ENCODE measurements around the gene RAB8B. TPM values are rescaled to one million over a fixed set of nuclear protein-coding genes. Genes with fewer than 3 reads are reported as not detected.

The RAB8B gene
- total RNA-seq, 2 donors from 2014 or later, result 55.2 to 64.1 TPM

DNA sequence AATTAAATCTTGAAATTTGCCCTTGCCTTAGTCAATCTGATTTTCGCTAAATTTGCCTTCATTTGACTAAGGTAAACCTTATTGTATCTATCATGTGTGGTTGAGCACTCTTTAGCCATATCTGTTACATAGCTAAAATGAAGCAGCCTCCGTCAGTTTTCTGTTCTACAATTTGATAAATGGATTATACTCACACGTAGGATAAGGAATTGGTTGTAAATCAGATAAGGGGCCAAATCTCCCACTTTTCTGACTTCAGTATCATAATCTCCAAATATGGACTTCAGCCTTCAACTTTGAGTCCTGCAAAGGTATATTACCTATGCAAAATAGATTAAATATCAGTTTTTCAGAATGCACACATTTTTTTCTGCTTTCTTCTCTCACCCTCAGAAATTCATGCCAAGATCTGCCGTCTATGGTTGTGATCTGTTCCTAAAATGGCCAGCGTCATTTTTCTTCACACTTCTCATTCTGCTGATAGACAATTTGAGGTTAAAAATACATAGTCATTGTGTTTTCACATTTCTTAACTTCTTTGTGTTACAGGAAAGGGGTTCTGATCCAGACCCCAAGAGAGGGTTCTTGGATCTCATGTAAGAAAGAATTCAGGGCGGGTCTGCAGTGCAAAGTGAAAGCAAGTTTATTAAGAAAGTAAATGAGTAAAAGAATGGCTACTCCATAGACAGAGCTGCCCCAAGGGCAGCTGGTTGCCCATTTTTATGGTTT is 36.9 kb downstream of the RAB8B start:
- no peaks in the 10 kb centered on the region for H3K9me3 ChIP-seq
- DNase-seq (ENCODE audit: low spot score) (no peak), ATAC-seq (ENCODE audit: insufficient number of reproducible peaks, low FRiP score, low read depth) (no peak)

DNA sequence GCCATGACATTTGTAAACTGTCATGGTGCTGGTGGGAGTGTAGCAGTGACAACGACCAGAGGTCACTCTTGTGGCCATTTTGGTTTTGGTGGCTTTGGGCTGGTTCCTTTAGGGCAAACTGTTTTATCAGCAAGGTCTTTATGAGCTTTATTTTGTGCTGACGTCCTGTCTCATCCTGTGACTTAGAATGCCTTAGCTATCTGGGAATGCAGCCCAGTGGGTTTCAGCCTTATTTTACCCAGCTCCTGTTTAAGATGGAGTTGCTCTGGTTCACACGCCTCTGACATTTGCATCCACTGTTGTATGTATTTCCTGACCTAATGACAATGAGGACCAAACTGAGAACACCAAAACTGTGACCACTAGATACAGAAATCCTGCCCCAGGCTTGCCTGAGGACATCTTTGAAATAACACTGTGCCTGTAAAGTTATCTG is 37.6 kb downstream of the RAB8B start:
- H3K27ac ChIP-seq, result no peak overlapping the region
- ATAC-seq (ENCODE audit: insufficient number of reproducible peaks, low FRiP score, low read depth), result no peak
- H3K27me3 ChIP-seq (replicated peaks; ENCODE audit: insufficient read depth), result no peaks in the 10 kb centered on the region
- H3K9me3 ChIP-seq, result no peaks in the 10 kb centered on the region
- DNase-seq (ENCODE audit: low spot score), result no peak
- TF ChIP-seq CTCF (IDR thresholded peaks at IDR 0.05), result no peak
- no peak overlapping the region for H3K4me3 ChIP-seq
- H3K36me3 ChIP-seq, result no peaks in the 10 kb centered on the region
- H3K4me1 ChIP-seq (ENCODE audit: control insufficient read depth in 1 of 2, low read depth in 2 of 2), result peaks cover 10 to 21% of the 10 kb centered on the region in 2 donors

More for the DNA sequence above, 36.9 kb downstream of the RAB8B start:
- TF ChIP-seq CTCF (IDR thresholded peaks at IDR 0.05), result no peak
- Histone ChIP-seq H3K4me3 (peak overlapping the region; percentile 3), H3K27me3 (replicated peaks; ENCODE audit: insufficient read depth) (no peaks in the 10 kb centered on the region), H3K36me3 (no peaks in the 10 kb centered on the region), H3K27ac (no peak overlapping the region), H3K4me1 (ENCODE audit: control insufficient read depth in 1 of 2, low read depth in 2 of 2) (peaks cover 3 to 17% of the 10 kb centered on the region in 2 donors)

- ATAC-seq (ENCODE audit: insufficient number of reproducible peaks, low FRiP score, low read depth) (no peak), DNase-seq (ENCODE audit: low spot score) (no peak)
- no peak for TF ChIP-seq CTCF (IDR thresholded peaks at IDR 0.05)
- no peak overlapping the region for H3K27ac ChIP-seq
- peaks cover 16 to 21% of the 10 kb centered on the region in 2 donors for H3K4me1 ChIP-seq (ENCODE audit: control insufficient read depth in 1 of 2, low read depth in 2 of 2)
- no peaks in the 10 kb centered on the region for H3K9me3 ChIP-seq
- no peaks in the 10 kb centered on the region for H3K27me3 ChIP-seq (replicated peaks; ENCODE audit: insufficient read depth)
- no peaks in the 10 kb centered on the region for H3K36me3 ChIP-seq
- no peak overlapping the region for H3K4me3 ChIP-seq
Observed at GRCh38 chr15:63227689-63228088, 38.3 kb downstream of the RAB8B start.

GRCh38 chr15:63231206-63231605 is 41.8 kb downstream of the RAB8B start:
- no peak for ATAC-seq (ENCODE audit: insufficient number of reproducible peaks, low FRiP score, low read depth)
- no peak overlapping the region for H3K4me3 ChIP-seq
- no peak for DNase-seq (ENCODE audit: low spot score)
- H3K36me3 ChIP-seq, result no peaks in the 10 kb centered on the region
- peaks cover 41 to 48% of the 10 kb centered on the region in 2 donors for H3K4me1 ChIP-seq (ENCODE audit: control insufficient read depth in 1 of 2, low read depth in 2 of 2)
- no peak overlapping the region for H3K27ac ChIP-seq
- no peaks in the 10 kb centered on the region for H3K9me3 ChIP-seq
- no peaks in the 10 kb centered on the region for H3K27me3 ChIP-seq (replicated peaks; ENCODE audit: insufficient read depth)
- TF ChIP-seq CTCF (IDR thresholded peaks at IDR 0.05), result no peak

- Histone ChIP-seq H3K9me3 (no peaks in the 10 kb centered on the region), H3K36me3 (no peaks in the 10 kb centered on the region), H3K4me1 (ENCODE audit: control insufficient read depth in 1 of 2, low read depth in 2 of 2) (peaks cover 43 to 45% of the 10 kb centered on the region in 2 donors), H3K27me3 (replicated peaks; ENCODE audit: insufficient read depth) (no peaks in the 10 kb centered on the region), H3K4me3 (no peak overlapping the region), H3K27ac (no peak overlapping the region)
- TF ChIP-seq CTCF (IDR thresholded peaks at IDR 0.05), result no peak
- DNase-seq (ENCODE audit: low spot score) (no peak), ATAC-seq (ENCODE audit: insufficient number of reproducible peaks, low FRiP score, low read depth) (no peak)
Observed at GRCh38 chr15:63231706-63232105, 42.3 kb downstream of the RAB8B start.

All from thoracic aorta (tissue), 2 donors.